OCI-M2 (cell line): ENCODE results near the gene GZMB.
"Not testable (repeated sequence)": the region's sequence is repeated elsewhere in the genome, so short reads cannot be mapped to it uniquely, and the experiment has no call there.

Experiments used
- DNase-seq: peaks from one replicate; lab custom pipeline; 2025; ENCODE audit not compliant: unreplicated experiment; lab: John Stamatoyannopoulos, UW

The GZMB gene

GRCh38 chr14:24634158-24634557, at the start of gene GZMB:
Gene GZMB, minus strand, starts transcription at chr14:24634190. Its CDS starts 30 bp downstream, at chr14:24634160.
- DNase-seq: no peak

GRCh38 chr14:24681056-24681455, 47.1 kb upstream of the GZMB start:
- DNase-seq: no peak

GRCh38 chr14:24680516-24680915, 46.5 kb upstream of the GZMB start:
- DNase-seq: no peak

GRCh38 chr14:24679248-24679961, 45.4 kb upstream of the GZMB start:
- DNase-seq: no peak

- DNase-seq: peak; percentile 23
These were observed 44.8 kb upstream of the GZMB start for GRCh38 chr14:24678801-24679247.

- DNase-seq: no peak
These were observed 44.0 kb upstream of the GZMB start for GRCh38 chr14:24677956-24678355.

GRCh38 chr14:24674204-24674970, 40.4 kb upstream of the GZMB start:
- DNase-seq: no peak

- no peak for DNase-seq
These were observed 39.7 kb upstream of the GZMB start for GRCh38 chr14:24673534-24674203.

- no peak for DNase-seq
These were observed 39.1 kb upstream of the GZMB start for GRCh38 chr14:24673059-24673458.

GRCh38 chr14:24670594-24670993, 36.6 kb upstream of the GZMB start:
- no peak for DNase-seq

GRCh38 chr14:24669651-24670050, 35.7 kb upstream of the GZMB start:
- no peak for DNase-seq

- DNase-seq: no peak
These were observed 31.5 kb upstream of the GZMB start for GRCh38 chr14:24665440-24665991.

- DNase-seq: no peak
These were observed 30.4 kb upstream of the GZMB start for GRCh38 chr14:24664366-24664765.

GRCh38 chr14:24662753-24663152, 28.8 kb upstream of the GZMB start:
- no peak for DNase-seq

- no peak for DNase-seq
These were observed 26.1 kb upstream of the GZMB start for GRCh38 chr14:24659916-24660570.

- DNase-seq: not testable (repeated sequence)
These were observed 14.4 kb upstream of the GZMB start for GRCh38 chr14:24648361-24648760.

- DNase-seq: no peak
These were observed 5.9 kb upstream of the GZMB start for GRCh38 chr14:24639905-24640304.

- DNase-seq: no peak
These were observed 5.3 kb upstream of the GZMB start for GRCh38 chr14:24639270-24639669.

- no peak for DNase-seq
These were observed 637 bp downstream of the GZMB start for GRCh38 chr14:24633353-24633752.

GRCh38 chr14:24632761-24633160, 1.2 kb downstream of the GZMB start:
- no peak for DNase-seq

- no peak for DNase-seq
These were observed 1.7 kb downstream of the GZMB start for GRCh38 chr14:24632336-24632735.
